K562 (cell line): ENCODE measurements around the gene STMND1. TPM values are rescaled to one million over a fixed set of nuclear protein-coding genes. Genes with fewer than 3 reads are reported as not detected.

ENCODE experiments used
- ATAC-seq: fragments of 200-7000 bp; cut with Tn5 transposase; 3 replicates; pipeline ENCODE4 v1.9.1; 2020; ENCODE audit warnings: moderate library complexity
- BruUV-seq: library from RNA; stranded (reverse); fragments of 400-500 nt; replicated peaks from 2 replicates; lab custom pipeline; 2021; lab: Mats Ljungman, UMichigan
- CTCF ChIA-PET: fragments of 300-600 bp; formaldehyde crosslinking; extraction: SDS; loops from one replicate; lab custom pipeline; 2021; ENCODE audit warnings: low intra/inter-chr PET ratio; lab: Yijun Ruan, JAX
- POLR2A ChIA-PET: fragments of 300-600, 350-650 bp; sonication (Branson Sonifier 250); formaldehyde crosslinking; extraction: SDS; loops from one replicate; lab custom pipeline; 2021; ENCODE audit warnings: antibody characterized with exemption, inconsistent platforms; lab: Yijun Ruan, JAX
- DNase-seq, 4 experiments: peaks; one replicate each; pipeline versions ENCODE4 v3.0.0 to v3.0.0-alpha.2; 2011 to 2018; ENCODE audit warnings: low spot score in 3 of 4, mixed read lengths in 3 of 4; ENCODE audit errors: extremely low read depth in 1 of 4
- FAIRE-seq: peaks from 2 replicates; lab custom pipeline; 2011; peaks lifted over from hg19 to GRCh38; lab: Jason Lieb, UNC
- H2AFZ ChIP-seq: 2 replicates; pipeline ENCODE4 v1.6.0; 2011; ENCODE audit warnings: low read depth, low read length, control low read depth, inconsistent platforms
- H3K27ac ChIP-seq: fragments of 200-600 bp; 3 replicates; pipeline ENCODE4 v1.8.0; 2011; ENCODE audit warnings: low read depth, mild to moderate bottlenecking, control low read depth, inconsistent platforms, low read length, moderate library complexity, mixed read lengths; ENCODE audit errors: extremely low read depth
- H3K27me3 ChIP-seq, 2 experiments: fragments of 300-600 bp in 1 of 2; 2 replicates in 1 of 2; 3 replicates in 1 of 2; pipeline versions ENCODE4 v1.6.0 to v1.8.0; 2011; ENCODE audit warnings: inconsistent platforms in 2 of 2, low read length in 2 of 2, mild to moderate bottlenecking in 1 of 2, mixed read lengths in 1 of 2, moderate library complexity in 1 of 2; ENCODE audit not compliant: control insufficient read depth in 2 of 2, insufficient read depth in 2 of 2
- H3K36me3 ChIP-seq: fragments of 300-600 bp; 3 replicates; pipeline ENCODE4 v1.8.0; 2011; ENCODE audit warnings: mild to moderate bottlenecking, low read length, inconsistent platforms; ENCODE audit not compliant: control insufficient read depth, insufficient read depth
- H3K4me1 ChIP-seq, 2 experiments: fragments of 200-600 bp in 1 of 2; replicated peaks in 1 of 2; 2 replicates in 1 of 2; 3 replicates in 1 of 2; pipeline versions ENCODE4 v1.5.1 to v1.8.0; 2011; ENCODE audit warnings: inconsistent platforms in 2 of 2, low read length in 2 of 2, mild to moderate bottlenecking in 1 of 2, mixed read lengths in 1 of 2, moderate library complexity in 1 of 2; ENCODE audit not compliant: control insufficient read depth in 2 of 2, insufficient read depth in 2 of 2
- H3K4me2 ChIP-seq: 2 replicates; pipeline ENCODE4 v1.6.1; 2011; ENCODE audit warnings: low read length, control low read depth, inconsistent platforms, mixed read lengths; ENCODE audit not compliant: insufficient read depth
- H3K4me3 ChIP-seq: fragments of 200-600 bp; sonication (generic), shearing (Covaris generic); 2 replicates; pipeline ENCODE4 v1.5.1; 2016; ENCODE audit warnings: control low read depth, inconsistent platforms
- H3K79me2 ChIP-seq: fragments of 200-600 bp; 3 replicates; pipeline ENCODE4 v1.8.0; 2011; ENCODE audit warnings: low read length, inconsistent platforms; ENCODE audit not compliant: control insufficient read depth, insufficient read depth
- H3K9ac ChIP-seq, 2 experiments: 2 replicates each; pipeline versions ENCODE4 v1.6.0 to v1.6.1; 2011; ENCODE audit warnings: low read depth in 2 of 2, low read length in 2 of 2, control low read depth in 1 of 2, inconsistent platforms in 1 of 2, mild to moderate bottlenecking in 1 of 2, mixed read lengths in 1 of 2; ENCODE audit not compliant: insufficient read depth in 1 of 2
- H3K9me1 ChIP-seq: one replicate; pipeline ENCODE4 v1.6.0; 2011; ENCODE audit warnings: inconsistent platforms, mild to moderate bottlenecking, low read length, moderate library complexity; ENCODE audit not compliant: control insufficient read depth, insufficient read depth
- H3K9me3 ChIP-seq: replicated peaks from 2 replicates; pipeline ENCODE4 v1.5.1; 2011; ENCODE audit warnings: low read depth, low read length, inconsistent platforms; ENCODE audit not compliant: control insufficient read depth, insufficient read depth
- H4K20me1 ChIP-seq: replicated peaks from 2 replicates; pipeline ENCODE4 v1.6.1; 2011; ENCODE audit warnings: low read length, inconsistent platforms, mixed read lengths; ENCODE audit not compliant: control insufficient read depth, insufficient read depth
- CAMTA2 ChIP-seq: fragments of 250-450 bp; sonication (Bioruptor Pico); conservative IDR thresholded peaks from 2 replicates; pipeline ENCODE4 v1.5.1; 2022
- CTCF ChIP-seq, 3 experiments: IDR thresholded peaks in 2 of 3; conservative IDR thresholded peaks in 1 of 3; 2 replicates each; pipeline ENCODE4 v1.5.1; 2011 to 2012; ENCODE audit warnings: low read length in 3 of 3, mild to moderate bottlenecking in 3 of 3, control low read depth in 2 of 3, improper control_type of control experiment in 1 of 3, inconsistent platforms in 1 of 3, low read depth in 1 of 3, mixed read lengths in 1 of 3, moderate library complexity in 1 of 3; ENCODE audit not compliant: insufficient read depth in 2 of 3
- KAT2B ChIP-seq: IDR thresholded peaks from one replicate; pipeline ENCODE4 v1.6.1; 2012; ENCODE audit warnings: low read depth, mild to moderate bottlenecking, control low read depth, inconsistent platforms, low read length, moderate library complexity
- MAX ChIP-seq: sonication (generic); formaldehyde crosslinking; IDR thresholded peaks from 2 replicates; pipeline ENCODE4 v1.9.0; 2022; ENCODE audit warnings: mild to moderate bottlenecking, missing genetic modification reagents
- SRF ChIP-seq, 2 experiments: fragments of 250-450, 450-650 bp in 1 of 2; sonication (Bioruptor Pico) in 1 of 2; sonication (generic) in 1 of 2; formaldehyde crosslinking; IDR thresholded peaks; 2 replicates each; pipeline versions ENCODE4 v1.5.0 to v1.5.1; 2020 to 2022; ENCODE audit warnings: mild to moderate bottlenecking in 1 of 2, missing genetic modification reagents in 1 of 2
- TARDBP ChIP-seq: fragments of 450-650 bp; IDR thresholded peaks from 2 replicates; pipeline ENCODE4 v1.6.1; 2016
- ZNF124 ChIP-seq: sonication (generic); formaldehyde crosslinking; IDR thresholded peaks from 2 replicates; pipeline ENCODE4 v1.8.1; 2022; ENCODE audit warnings: missing genetic modification reagents
- ZNF212 ChIP-seq: fragments of 450-650 bp; formaldehyde crosslinking; IDR thresholded peaks from 2 replicates; pipeline ENCODE4 v1.4.0; 2020; ENCODE audit warnings: mild to moderate bottlenecking
- ZNF217 ChIP-seq: sonication (generic); formaldehyde crosslinking; IDR thresholded peaks from 2 replicates; pipeline ENCODE4 v1.8.0; 2022; ENCODE audit warnings: mild to moderate bottlenecking, missing genetic modification reagents
- ZNF695 ChIP-seq: fragments of 450-650 bp; formaldehyde crosslinking; IDR thresholded peaks from 2 replicates; pipeline ENCODE4 v1.4.0; 2020; ENCODE audit warnings: mild to moderate bottlenecking, moderate library complexity
- WGBS: fragments of 100-300 bp; shearing (Covaris generic); methylation state at CpG from one replicate; pipeline ENCODE4 v1.1.6; 2016; ENCODE audit warnings: low coverage, mixed read lengths; ENCODE audit not compliant: insufficient coverage; ENCODE audit errors: missing lambda C conversion rate; 5-methylcytosine and 5-hydroxymethylcytosine counted together
- in situ Hi-C: fragments of 300-500 bp; cut with MboI; formaldehyde crosslinking; loops from 4 replicates; pipeline ENCODE4 v1.15.0; 2018; ENCODE audit warnings: inconsistent platforms, mixed read lengths
- intact Hi-C: fragments of 100-400 bp; cut with micrococcal nuclease; formaldehyde crosslinking; loops from 2 replicates; pipeline ENCODE4 v1.14.2; 2022
- polyA plus RNA-seq, 8 experiments: library from polyadenylated mRNA; depleted of rRNA in 4 of 8; stranded (reverse) in 5 of 8; unstranded in 3 of 8; fragments of >200 nt; fragmentation: Nextera tagmentation in 2 of 8; fragmentation: Illumina TruSeq in 1 of 8; extraction: Ambion mirVana in 2 of 8; extraction: Trizol in 1 of 8; gene quantifications; 2 replicates each; pipeline versions ENCODE4 v1.2.1 to v1.2.3, GENCODE V29; 2011 to 2014; ENCODE audit warnings: inconsistent platforms in 1 of 8, missing spikeins in 1 of 8
- total RNA-seq, 7 experiments: library from RNA; depleted of rRNA in 6 of 7; stranded (reverse); fragments of >200 nt in 6 of 7; fragmentation: Illumina TruSeq in 2 of 7; extraction: Trizol in 2 of 7; gene quantifications; 2 replicates each; pipeline versions ENCODE4 v1.2.1 to v1.2.3, GENCODE V29; 2011 to 2021; ENCODE audit warnings: low replicate concordance in 1 of 7
- TF ChIP-seq, protein P1 (sequence below), 2 experiments: fragments of 200-800 bp in 1 of 2; sonication (Bioruptor generic) in 1 of 2; sonication (generic) in 1 of 2; formaldehyde crosslinking in 1 of 2; IDR thresholded peaks in 1 of 2; conservative IDR thresholded peaks in 1 of 2; 2 replicates each; pipeline versions ENCODE4 v1.5.0 to v1.6.1; 2016 to 2020; ENCODE audit warnings: missing compliant biosample characterization in 1 of 2, missing genetic modification characterization in 1 of 2, missing genetic modification reagents in 1 of 2
- TF ChIP-seq, protein P2 (sequence below): fragments of 450-650 bp; IDR thresholded peaks from 2 replicates; pipeline ENCODE4 v1.6.1; 2016

STMND1 gene
- total and polyA plus RNA-seq, 9 of the 15 experiments (the other 6 are each of a cell fraction or from before 2014, with no cell fraction given), result not detected

GRCh38 chr6:17102258-17102870 lies 514 bp downstream of the STMND1 start (continued):
- TF ChIP-seq MAX (no peak), ZNF212 (no peak), CAMTA2 (no peak), TARDBP (no peak), KAT2B (no peak), ZNF695 (CRISPR knock-in tag) (no peak)
- TF ChIP-seq, protein P1, sequence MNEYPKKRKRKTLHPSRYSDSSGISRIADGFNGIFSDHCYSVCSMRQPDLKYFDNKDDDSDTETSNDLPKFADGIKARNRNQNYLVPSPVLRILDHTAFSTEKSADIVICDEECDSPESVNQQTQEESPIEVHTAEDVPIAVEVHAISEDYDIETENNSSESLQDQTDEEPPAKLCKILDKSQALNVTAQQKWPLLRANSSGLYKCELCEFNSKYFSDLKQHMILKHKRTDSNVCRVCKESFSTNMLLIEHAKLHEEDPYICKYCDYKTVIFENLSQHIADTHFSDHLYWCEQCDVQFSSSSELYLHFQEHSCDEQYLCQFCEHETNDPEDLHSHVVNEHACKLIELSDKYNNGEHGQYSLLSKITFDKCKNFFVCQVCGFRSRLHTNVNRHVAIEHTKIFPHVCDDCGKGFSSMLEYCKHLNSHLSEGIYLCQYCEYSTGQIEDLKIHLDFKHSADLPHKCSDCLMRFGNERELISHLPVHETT (CRISPR knock-in tag; conservative IDR thresholded peaks at IDR 0.05 in 1 of 2, IDR thresholded peaks at IDR 0.05 in 1 of 2), result no peak

- H3K9me3 ChIP-seq, result no peaks in the 10 kb centered on the region
- no peak overlapping the region for H3K9ac ChIP-seq
- in situ Hi-C loops, result no loop called here
- no peaks in the 10 kb centered on the region for H3K36me3 ChIP-seq
- ChIA-PET CTCF (no interaction called here), POLR2A (no interaction called here)
- H4K20me1 ChIP-seq, result no peaks in the 10 kb centered on the region
- no peak overlapping the region for H3K4me2 ChIP-seq
- H3K27me3 ChIP-seq, result peaks cover 0 to 17% of the 10 kb centered on the region in 2 experiments; a peak in 3 of 5 replicates
- no peak overlapping the region for H3K4me3 ChIP-seq
- H3K4me1 ChIP-seq, result 0 out of 5 replicates have a peak, but pooled peaks cover 0 to 3% of the 10 kb centered on the region in 2 experiments
- BruUV-seq, result no TSS peak
- peak; percentile 29 for FAIRE-seq
- no peak overlapping the region for H3K27ac ChIP-seq
- H3K9me1 ChIP-seq, result no peaks in the 10 kb centered on the region
- ATAC-seq, result peak; percentile 55; the same call in 2 of the 3 replicates
- TF ChIP-seq, protein P2, sequence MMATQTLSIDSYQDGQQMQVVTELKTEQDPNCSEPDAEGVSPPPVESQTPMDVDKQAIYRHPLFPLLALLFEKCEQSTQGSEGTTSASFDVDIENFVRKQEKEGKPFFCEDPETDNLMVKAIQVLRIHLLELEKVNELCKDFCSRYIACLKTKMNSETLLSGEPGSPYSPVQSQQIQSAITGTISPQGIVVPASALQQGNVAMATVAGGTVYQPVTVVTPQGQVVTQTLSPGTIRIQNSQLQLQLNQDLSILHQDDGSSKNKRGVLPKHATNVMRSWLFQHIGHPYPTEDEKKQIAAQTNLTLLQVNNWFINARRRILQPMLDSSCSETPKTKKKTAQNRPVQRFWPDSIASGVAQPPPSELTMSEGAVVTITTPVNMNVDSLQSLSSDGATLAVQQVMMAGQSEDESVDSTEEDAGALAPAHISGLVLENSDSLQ, result peak; percentile 42; the same call in 1 of the 2 replicates
- TF ChIP-seq CTCF (IDR thresholded peaks at IDR 0.05 in 2 of 3, conservative IDR thresholded peaks at IDR 0.05 in 1 of 3; ENCODE audit: insufficient read depth in 2 of 3, low read depth in 1 of 3, low read length in 3 of 3) (peak in 2 of 3 experiments; percentile 35 to 40; a peak in 1 of 6 replicates), ZNF217 (CRISPR knock-in tag) (no peak), ZNF124 (CRISPR knock-in tag) (no peak), SRF (CRISPR knock-in tag; IDR thresholded peaks at IDR 0.05) (peak in 1 of 2 experiments; percentile 50; a peak in 1 of 4 replicates)
- WGBS, result 19% methylated on average over 6 of the region's 8 CpGs
- intact Hi-C loops, result no loop called here
- peak in 1 of 4 experiments; percentile 9 for DNase-seq
- no peak overlapping the region for H2AFZ ChIP-seq
- no peaks in the 10 kb centered on the region for H3K79me2 ChIP-seq
Measured at GRCh38 chr6:17103715-17104114, 1.9 kb downstream of the STMND1 start.
